Measurements from ENCODE around the gene UGT1A8. TPM values are rescaled to one million over a fixed set of nuclear protein-coding genes. Genes with fewer than 3 reads are reported as not detected.

UGT1A8 gene
- total and polyA plus RNA-seq, 2 donors from 2014 or later: 30.0 TPM; not detected in 1

- Histone ChIP-seq H3K27ac (ENCODE audit: low read depth in 2 of 2, low read length in 2 of 2) (no peak overlapping the region), H3K27me3 (ENCODE audit: control insufficient read depth, insufficient read depth, low read length) (no peaks in the 10 kb centered on the region), H3K9ac (ENCODE audit: low read length in 3 of 3) (no peak overlapping the region), H3K36me3 (ENCODE audit: control insufficient read depth in 2 of 3, insufficient read depth in 3 of 3, low read length in 3 of 3) (peaks cover 0 to 35% (median 16%) of the 10 kb centered on the region in 3 donors), H3K4me3 (ENCODE audit: low read length in 3 of 3) (no peak overlapping the region), H3K4me1 (ENCODE audit: control insufficient read depth in 2 of 3, insufficient read depth in 2 of 3, low read depth in 1 of 3, low read length in 3 of 3) (no peaks in the 10 kb centered on the region), H3K9me3 (ENCODE audit: control insufficient read depth in 2 of 3, insufficient read depth in 1 of 3, low read length in 3 of 3) (no peaks in the 10 kb centered on the region)
- FAIRE-seq (no peak), DNase-seq (no peak)
- intact Hi-C loops (cut with DNase I): no loop called here
- TF ChIP-seq, protein P1, sequence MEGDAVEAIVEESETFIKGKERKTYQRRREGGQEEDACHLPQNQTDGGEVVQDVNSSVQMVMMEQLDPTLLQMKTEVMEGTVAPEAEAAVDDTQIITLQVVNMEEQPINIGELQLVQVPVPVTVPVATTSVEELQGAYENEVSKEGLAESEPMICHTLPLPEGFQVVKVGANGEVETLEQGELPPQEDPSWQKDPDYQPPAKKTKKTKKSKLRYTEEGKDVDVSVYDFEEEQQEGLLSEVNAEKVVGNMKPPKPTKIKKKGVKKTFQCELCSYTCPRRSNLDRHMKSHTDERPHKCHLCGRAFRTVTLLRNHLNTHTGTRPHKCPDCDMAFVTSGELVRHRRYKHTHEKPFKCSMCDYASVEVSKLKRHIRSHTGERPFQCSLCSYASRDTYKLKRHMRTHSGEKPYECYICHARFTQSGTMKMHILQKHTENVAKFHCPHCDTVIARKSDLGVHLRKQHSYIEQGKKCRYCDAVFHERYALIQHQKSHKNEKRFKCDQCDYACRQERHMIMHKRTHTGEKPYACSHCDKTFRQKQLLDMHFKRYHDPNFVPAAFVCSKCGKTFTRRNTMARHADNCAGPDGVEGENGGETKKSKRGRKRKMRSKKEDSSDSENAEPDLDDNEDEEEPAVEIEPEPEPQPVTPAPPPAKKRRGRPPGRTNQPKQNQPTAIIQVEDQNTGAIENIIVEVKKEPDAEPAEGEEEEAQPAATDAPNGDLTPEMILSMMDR (IDR thresholded peaks at IDR 0.05; ENCODE audit: borderline replicate concordance, extremely low read depth, insufficient read depth): no peak
Measured at GRCh38 chr2:233769260-233769659, 151.8 kb downstream of the UGT1A8 start.

- Histone ChIP-seq H3K4me3 (ENCODE audit: low read length in 3 of 3) (no peak overlapping the region), H3K4me1 (ENCODE audit: control insufficient read depth in 2 of 3, insufficient read depth in 2 of 3, low read depth in 1 of 3, low read length in 3 of 3) (no peaks in the 10 kb centered on the region), H3K9me3 (ENCODE audit: control insufficient read depth in 2 of 3, insufficient read depth in 1 of 3, low read length in 3 of 3) (peaks cover 0 to 3% (median 0%) of the 10 kb centered on the region in 3 donors), H3K36me3 (ENCODE audit: control insufficient read depth in 2 of 3, insufficient read depth in 3 of 3, low read length in 3 of 3) (peaks cover 0 to 35% (median 16%) of the 10 kb centered on the region in 3 donors), H3K27ac (ENCODE audit: low read depth in 2 of 2, low read length in 2 of 2) (no peak overlapping the region), H3K9ac (ENCODE audit: low read length in 3 of 3) (no peak overlapping the region), H3K27me3 (ENCODE audit: control insufficient read depth, insufficient read depth, low read length) (no peaks in the 10 kb centered on the region)
- no peak for DNase-seq
- no peak for FAIRE-seq
- intact Hi-C loops (cut with DNase I): no loop called here
- TF ChIP-seq, protein P1 (IDR thresholded peaks at IDR 0.05; ENCODE audit: borderline replicate concordance, extremely low read depth, insufficient read depth): no peak
Measured at GRCh38 chr2:233772153-233772552, 154.7 kb downstream of the UGT1A8 start.

DNA sequence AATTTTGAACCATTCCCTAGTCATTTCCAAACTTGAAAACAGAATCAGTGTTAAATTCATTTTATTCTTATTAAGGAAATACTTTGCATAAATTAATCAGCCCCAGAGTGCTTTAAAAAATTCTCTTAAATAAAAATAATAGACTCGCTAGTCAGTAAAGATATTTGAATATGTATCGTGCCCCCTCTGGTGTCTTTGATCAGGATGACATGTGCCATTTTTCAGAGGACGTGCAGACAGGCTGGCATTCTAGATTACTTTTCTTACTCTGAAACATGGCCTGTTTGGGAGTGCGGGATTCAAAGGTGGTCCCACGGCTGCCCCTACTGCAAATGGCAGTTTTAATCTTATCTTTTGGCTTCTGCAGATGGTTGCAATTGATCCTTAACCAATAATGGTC is 155.2 kb downstream of the UGT1A8 start:
- no peak for FAIRE-seq
- peaks cover 0 to 3% (median 0%) of the 10 kb centered on the region in 3 donors for H3K9me3 ChIP-seq (ENCODE audit: control insufficient read depth in 2 of 3, insufficient read depth in 1 of 3, low read length in 3 of 3)
- H3K27me3 ChIP-seq (ENCODE audit: control insufficient read depth, insufficient read depth, low read length): no peaks in the 10 kb centered on the region
- H3K36me3 ChIP-seq (ENCODE audit: control insufficient read depth in 2 of 3, insufficient read depth in 3 of 3, low read length in 3 of 3): peaks cover 0 to 33% (median 16%) of the 10 kb centered on the region in 3 donors
- intact Hi-C loops (cut with DNase I): no loop called here
- no peak overlapping the region for H3K27ac ChIP-seq (ENCODE audit: low read depth in 2 of 2, low read length in 2 of 2)
- no peak for DNase-seq
- TF ChIP-seq, protein P1 (IDR thresholded peaks at IDR 0.05; ENCODE audit: borderline replicate concordance, extremely low read depth, insufficient read depth): no peak
- no peak overlapping the region for H3K4me3 ChIP-seq (ENCODE audit: low read length in 3 of 3)
- H3K4me1 ChIP-seq (ENCODE audit: control insufficient read depth in 2 of 3, insufficient read depth in 2 of 3, low read depth in 1 of 3, low read length in 3 of 3): no peaks in the 10 kb centered on the region
- no peak overlapping the region for H3K9ac ChIP-seq (ENCODE audit: low read length in 3 of 3)

GRCh38 chr2:233773854-233774253 is 156.4 kb downstream of the UGT1A8 start:
- no peak overlapping the region for H3K9ac ChIP-seq (ENCODE audit: low read length in 3 of 3)
- no peak overlapping the region for H3K4me3 ChIP-seq (ENCODE audit: low read length in 3 of 3)
- no peak overlapping the region for H3K27ac ChIP-seq (ENCODE audit: low read depth in 2 of 2, low read length in 2 of 2)
- H3K36me3 ChIP-seq (ENCODE audit: control insufficient read depth in 2 of 3, insufficient read depth in 3 of 3, low read length in 3 of 3): peaks cover 0 to 26% (median 13%) of the 10 kb centered on the region in 3 donors
- FAIRE-seq (no peak), DNase-seq (no peak)
- TF ChIP-seq, protein P1 (IDR thresholded peaks at IDR 0.05; ENCODE audit: borderline replicate concordance, extremely low read depth, insufficient read depth): no peak
- H3K27me3 ChIP-seq (ENCODE audit: control insufficient read depth, insufficient read depth, low read length): no peaks in the 10 kb centered on the region
- no peaks in the 10 kb centered on the region for H3K4me1 ChIP-seq (ENCODE audit: control insufficient read depth in 2 of 3, insufficient read depth in 2 of 3, low read depth in 1 of 3, low read length in 3 of 3)
- intact Hi-C loops (cut with DNase I): no loop called here
- peaks cover 0 to 3% (median 0%) of the 10 kb centered on the region in 3 donors for H3K9me3 ChIP-seq (ENCODE audit: control insufficient read depth in 2 of 3, insufficient read depth in 1 of 3, low read length in 3 of 3)
